ENCODE results near the gene EIF4A2.

The EIF4A2 gene

GRCh38 chr3:186754871-186755270, 28.5 kb upstream of the EIF4A2 start:
- no peak for DNase-seq (ENCODE audit: extremely low read depth, low read depth)
- TF ChIP-seq, protein P1, sequence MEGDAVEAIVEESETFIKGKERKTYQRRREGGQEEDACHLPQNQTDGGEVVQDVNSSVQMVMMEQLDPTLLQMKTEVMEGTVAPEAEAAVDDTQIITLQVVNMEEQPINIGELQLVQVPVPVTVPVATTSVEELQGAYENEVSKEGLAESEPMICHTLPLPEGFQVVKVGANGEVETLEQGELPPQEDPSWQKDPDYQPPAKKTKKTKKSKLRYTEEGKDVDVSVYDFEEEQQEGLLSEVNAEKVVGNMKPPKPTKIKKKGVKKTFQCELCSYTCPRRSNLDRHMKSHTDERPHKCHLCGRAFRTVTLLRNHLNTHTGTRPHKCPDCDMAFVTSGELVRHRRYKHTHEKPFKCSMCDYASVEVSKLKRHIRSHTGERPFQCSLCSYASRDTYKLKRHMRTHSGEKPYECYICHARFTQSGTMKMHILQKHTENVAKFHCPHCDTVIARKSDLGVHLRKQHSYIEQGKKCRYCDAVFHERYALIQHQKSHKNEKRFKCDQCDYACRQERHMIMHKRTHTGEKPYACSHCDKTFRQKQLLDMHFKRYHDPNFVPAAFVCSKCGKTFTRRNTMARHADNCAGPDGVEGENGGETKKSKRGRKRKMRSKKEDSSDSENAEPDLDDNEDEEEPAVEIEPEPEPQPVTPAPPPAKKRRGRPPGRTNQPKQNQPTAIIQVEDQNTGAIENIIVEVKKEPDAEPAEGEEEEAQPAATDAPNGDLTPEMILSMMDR (IDR thresholded peaks at IDR 0.05; ENCODE audit: low read depth, low read length) = no peak

- TF ChIP-seq, protein P1 (IDR thresholded peaks at IDR 0.05; ENCODE audit: low read depth, low read length) = no peak
- DNase-seq (ENCODE audit: extremely low read depth, low read depth) = no peak
These were observed 26.2 kb upstream of the EIF4A2 start for GRCh38 chr3:186757214-186757613.

DNA sequence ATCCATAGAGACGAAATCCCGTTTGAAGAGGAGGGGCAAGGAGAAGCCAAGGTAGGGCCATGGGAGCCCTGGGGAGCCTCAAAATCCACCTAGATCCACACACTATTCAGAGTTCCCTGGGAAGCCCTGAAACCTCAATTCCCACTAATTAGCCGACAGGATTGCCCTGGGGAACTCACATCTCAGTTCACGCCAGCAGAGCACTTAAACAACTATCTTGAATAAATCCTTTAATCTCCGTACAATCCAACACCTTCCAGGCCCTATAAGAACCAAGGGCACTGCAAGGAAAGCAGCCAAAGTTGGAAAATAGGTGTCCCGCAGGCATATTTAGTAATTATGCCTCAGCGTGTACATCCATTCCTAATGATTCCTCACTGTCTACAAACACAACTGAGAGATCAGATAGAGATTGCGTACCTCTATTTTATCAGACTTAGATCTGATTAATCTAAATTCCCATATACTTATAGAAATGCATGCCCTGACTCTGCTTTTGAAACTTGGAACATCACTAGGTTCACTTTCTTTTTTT, 25.6 kb upstream of the EIF4A2 start:
- no peak for DNase-seq (ENCODE audit: extremely low read depth, low read depth)
- TF ChIP-seq, protein P1 (IDR thresholded peaks at IDR 0.05; ENCODE audit: low read depth, low read length) = no peak

DNA sequence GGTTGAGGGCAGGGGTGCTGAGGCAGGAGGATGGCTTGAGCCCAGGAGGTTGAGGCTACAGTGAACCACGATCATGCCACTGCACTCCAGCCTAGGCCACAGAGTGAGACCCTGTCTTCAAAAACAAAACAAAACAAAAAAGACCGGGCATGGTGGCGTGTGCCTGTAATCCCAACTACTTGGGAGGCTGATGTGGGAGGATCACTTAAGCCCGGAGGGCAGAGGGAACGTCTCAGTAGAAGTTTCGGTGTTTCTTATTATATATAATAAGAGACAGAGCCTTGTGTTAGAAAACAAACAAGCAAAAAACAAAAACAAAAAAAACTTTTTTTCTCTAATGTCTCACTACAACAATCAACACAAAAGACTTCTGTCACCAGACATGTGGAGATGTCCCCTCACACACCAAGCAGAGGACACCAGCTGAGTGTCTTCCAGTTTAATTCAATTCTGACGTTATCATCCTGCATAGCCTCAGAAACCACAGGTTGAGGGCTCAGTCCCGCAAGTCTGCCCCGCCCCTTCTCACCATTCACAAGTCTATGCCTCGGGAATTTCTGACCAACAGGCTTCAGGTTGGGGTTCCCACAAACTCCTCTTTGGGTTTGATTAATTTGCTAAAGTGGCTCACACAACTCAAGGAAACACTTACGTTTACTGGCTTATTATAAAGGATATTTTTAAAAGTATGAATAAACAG, 24.0 kb upstream of the EIF4A2 start:
- TF ChIP-seq, protein P1 (IDR thresholded peaks at IDR 0.05; ENCODE audit: low read depth, low read length) = no peak
- no peak for DNase-seq (ENCODE audit: extremely low read depth, low read depth)

- no peak for DNase-seq (ENCODE audit: extremely low read depth, low read depth)
- TF ChIP-seq, protein P1 (IDR thresholded peaks at IDR 0.05; ENCODE audit: low read depth, low read length) = no peak
These were observed 23.1 kb upstream of the EIF4A2 start for GRCh38 chr3:186760141-186760833.

GRCh38 chr3:186760897-186761447, 22.4 kb upstream of the EIF4A2 start:
- DNase-seq (ENCODE audit: extremely low read depth, low read depth) = no peak
- TF ChIP-seq, protein P1 (IDR thresholded peaks at IDR 0.05; ENCODE audit: low read depth, low read length) = no peak

DNA sequence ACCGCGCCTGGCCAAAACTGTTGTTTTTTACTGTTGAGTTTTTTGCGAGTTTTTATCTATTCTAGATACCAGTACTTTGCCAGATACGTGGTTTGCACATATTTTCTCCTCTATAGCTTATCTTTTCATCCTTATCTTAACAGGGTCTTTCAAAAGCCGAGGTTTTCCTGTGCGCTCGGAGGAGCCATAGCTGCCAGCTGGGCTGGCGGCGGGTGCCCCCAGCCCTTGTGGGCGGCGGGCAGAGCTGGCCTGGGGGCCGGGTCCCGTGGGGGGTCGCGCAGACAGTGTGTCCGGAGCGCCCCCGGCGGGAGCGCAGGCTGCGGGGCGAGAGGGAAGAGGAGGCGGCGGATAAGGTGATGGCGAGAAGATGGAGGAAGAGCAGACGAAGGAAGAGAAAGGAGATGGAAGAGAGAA, 11.1 kb upstream of the EIF4A2 start:
- DNase-seq (ENCODE audit: extremely low read depth, low read depth) = no peak
- TF ChIP-seq, protein P1 (IDR thresholded peaks at IDR 0.05; ENCODE audit: low read depth, low read length) = no peak
